WTC11 (cell line): Measurements from ENCODE around the gene STARD8. TPM values are rescaled to one million over a fixed set of nuclear protein-coding genes. Genes with fewer than 3 reads are reported as not detected.

Source experiments
- ATAC-seq: fragments of 200-7000 bp; cut with Tn5 transposase; 2 replicates; pipeline ENCODE4 v1.10.0; 2021; ENCODE audit warnings: mild to moderate bottlenecking, moderate library complexity
- CTCF ChIA-PET: fragments of 300-600 bp; sonication (Branson Sonifier 250); formaldehyde crosslinking; loops from one replicate; lab custom pipeline; 2021; ENCODE audit warnings: antibody characterized with exemption; lab: Charles Lee
- POLR2A ChIA-PET: fragments of 350-600 bp; sonication (Branson Sonifier 250); formaldehyde crosslinking; loops from one replicate; lab custom pipeline; 2021; ENCODE audit warnings: antibody characterized with exemption; lab: Charles Lee
- DNase-seq: peaks from one replicate; pipeline ENCODE4 v3.0.0; 2021; ENCODE audit warnings: low spot score
- H3K27ac Mint-ChIP-seq: 2 replicates; pipeline ENCODE4 v1.8.0; 2021; ENCODE audit warnings: mixed read lengths
- H3K27me3 Mint-ChIP-seq: 2 replicates; pipeline ENCODE4 v1.8.0; 2021; ENCODE audit warnings: low read depth, mild to moderate bottlenecking, moderate library complexity, mixed read lengths
- H3K36me3 Mint-ChIP-seq: 2 replicates; pipeline ENCODE4 v1.8.0; 2021; ENCODE audit warnings: mixed read lengths
- H3K4me1 Mint-ChIP-seq: 2 replicates; pipeline ENCODE4 v1.8.0; 2022; ENCODE audit warnings: mixed read lengths
- H3K4me3 Mint-ChIP-seq: 2 replicates; pipeline ENCODE4 v1.8.0; 2021; ENCODE audit warnings: mild to moderate bottlenecking, moderate library complexity, mixed read lengths
- H3K9me3 Mint-ChIP-seq: 2 replicates; pipeline ENCODE4 v1.8.0; 2021; ENCODE audit warnings: mixed read lengths
- CBFB ChIP-seq: sonication (generic); formaldehyde crosslinking; IDR thresholded peaks from 2 replicates; pipeline ENCODE4 v1.8.1; 2022; ENCODE audit warnings: mild to moderate bottlenecking, low read depth, missing genetic modification reagents
- CDX4 ChIP-seq: fragments of 250-450 bp; sonication (Bioruptor Pico); IDR thresholded peaks from 2 replicates; pipeline ENCODE4 v1.9.0; 2021; ENCODE audit warnings: moderate library complexity, mild to moderate bottlenecking, inconsistent platforms, borderline replicate concordance
- CREM ChIP-seq: sonication (generic); formaldehyde crosslinking; IDR thresholded peaks from 2 replicates; pipeline ENCODE4 v1.8.1; 2022; ENCODE audit warnings: mild to moderate bottlenecking, missing genetic modification reagents, moderate library complexity
- E2F1 ChIP-seq: sonication (generic); formaldehyde crosslinking; IDR thresholded peaks from 2 replicates; pipeline ENCODE4 v1.8.0; 2022; ENCODE audit warnings: mild to moderate bottlenecking, missing genetic modification reagents
- ESRRA ChIP-seq: sonication (generic); formaldehyde crosslinking; IDR thresholded peaks from 2 replicates; pipeline ENCODE4 v1.8.1; 2022; ENCODE audit warnings: mild to moderate bottlenecking, missing genetic modification reagents, borderline replicate concordance
- FOXJ3 ChIP-seq: sonication (generic); formaldehyde crosslinking; IDR thresholded peaks from 2 replicates; pipeline ENCODE4 v1.9.0; 2021; ENCODE audit warnings: missing genetic modification reagents, mild to moderate bottlenecking, borderline replicate concordance
- FOXP1 ChIP-seq: sonication (generic); formaldehyde crosslinking; IDR thresholded peaks from 2 replicates; pipeline ENCODE4 v1.8.0; 2022; ENCODE audit warnings: missing genetic modification reagents, mild to moderate bottlenecking, moderate library complexity, borderline replicate concordance
- HMGXB4 ChIP-seq: sonication (generic); formaldehyde crosslinking; IDR thresholded peaks from 2 replicates; pipeline ENCODE4 v1.8.1; 2023; ENCODE audit warnings: mild to moderate bottlenecking, moderate library complexity, missing genetic modification reagents
- IRF1 ChIP-seq: sonication (generic); formaldehyde crosslinking; IDR thresholded peaks from 2 replicates; pipeline ENCODE4 v1.8.0; 2023; ENCODE audit warnings: missing genetic modification reagents
- JUN ChIP-seq: sonication (generic); formaldehyde crosslinking; IDR thresholded peaks from 2 replicates; pipeline ENCODE4 v1.8.0; 2023; ENCODE audit warnings: mild to moderate bottlenecking, missing genetic modification reagents
- MAX ChIP-seq: sonication (generic); formaldehyde crosslinking; IDR thresholded peaks from 2 replicates; pipeline ENCODE4 v1.8.0; 2022; ENCODE audit warnings: mild to moderate bottlenecking, missing genetic modification reagents
- MXD4 ChIP-seq: fragments of 250-450 bp; sonication (Bioruptor Pico); IDR thresholded peaks from 2 replicates; pipeline ENCODE4 v1.8.0; 2021; ENCODE audit warnings: mild to moderate bottlenecking, moderate library complexity, borderline replicate concordance
- NFE2L1 ChIP-seq: sonication (generic); formaldehyde crosslinking; IDR thresholded peaks from 2 replicates; pipeline ENCODE4 v1.8.1; 2023; ENCODE audit warnings: missing genetic modification reagents
- PREB ChIP-seq: sonication (generic); formaldehyde crosslinking; IDR thresholded peaks from 2 replicates; pipeline ENCODE4 v1.8.1; 2022; ENCODE audit warnings: mild to moderate bottlenecking, missing genetic modification reagents, moderate library complexity, borderline replicate concordance
- PRRX2 ChIP-seq: fragments of 250-450 bp; sonication (Bioruptor Pico); IDR thresholded peaks from 2 replicates; pipeline ENCODE4 v1.8.0; 2021; ENCODE audit warnings: mild to moderate bottlenecking
- RELA ChIP-seq: sonication (generic); formaldehyde crosslinking; IDR thresholded peaks from 2 replicates; pipeline ENCODE4 v1.8.1; 2022; ENCODE audit warnings: missing genetic modification reagents, mild to moderate bottlenecking, borderline replicate concordance
- SMAD3 ChIP-seq: sonication (generic); formaldehyde crosslinking; IDR thresholded peaks from 2 replicates; pipeline ENCODE4 v1.8.0; 2022; ENCODE audit warnings: missing genetic modification reagents, mild to moderate bottlenecking, borderline replicate concordance
- SMAD4 ChIP-seq: sonication (generic); formaldehyde crosslinking; IDR thresholded peaks from 2 replicates; pipeline ENCODE4 v1.8.0; 2022; ENCODE audit warnings: mild to moderate bottlenecking, missing genetic modification reagents
- SP1 ChIP-seq: sonication (generic); formaldehyde crosslinking; conservative IDR thresholded peaks from 2 replicates; pipeline ENCODE4 v1.8.1; 2022; ENCODE audit warnings: missing genetic modification reagents
- TEAD1 ChIP-seq: sonication (generic); formaldehyde crosslinking; IDR thresholded peaks from 2 replicates; pipeline ENCODE4 v1.8.0; 2022; ENCODE audit warnings: mild to moderate bottlenecking, missing genetic modification reagents
- TEAD4 ChIP-seq: sonication (generic); formaldehyde crosslinking; IDR thresholded peaks from 2 replicates; pipeline ENCODE4 v1.8.0; 2022; ENCODE audit warnings: mild to moderate bottlenecking, missing genetic modification reagents
- TP53 ChIP-seq: sonication (generic); formaldehyde crosslinking; IDR thresholded peaks from 2 replicates; pipeline ENCODE4 v1.8.1; 2023; ENCODE audit warnings: mild to moderate bottlenecking, missing genetic modification reagents
- ZBTB21 ChIP-seq: sonication (generic); formaldehyde crosslinking; IDR thresholded peaks from 2 replicates; pipeline ENCODE4 v1.8.1; 2023; ENCODE audit warnings: mild to moderate bottlenecking, missing genetic modification reagents, borderline replicate concordance
- ZNF396 ChIP-seq: fragments of 250-450 bp; sonication (Bioruptor Pico); IDR thresholded peaks from 2 replicates; pipeline ENCODE4 v1.8.0; 2021; ENCODE audit warnings: mild to moderate bottlenecking, moderate library complexity, borderline replicate concordance
- ZNF423 ChIP-seq: fragments of 250-450 bp; sonication (Bioruptor Pico); IDR thresholded peaks from 2 replicates; pipeline ENCODE4 v2.1.2; 2022; ENCODE audit warnings: mild to moderate bottlenecking, moderate library complexity
- ZNF671 ChIP-seq: fragments of 250-450 bp; sonication (Bioruptor Pico); IDR thresholded peaks from 2 replicates; pipeline ENCODE4 v1.8.0; 2021; ENCODE audit warnings: mild to moderate bottlenecking
- total RNA-seq: library from RNA; stranded (reverse); gene quantifications from 3 replicates; pipeline ENCODE4 v1.2.3, GENCODE V29; 2021

Gene STARD8
- total RNA-seq, 1 experiment from 2014 or later, result 8.5 TPM

- no peak for TF ChIP-seq RELA (CRISPR knock-in tag)
Observed at GRCh38 chrX:68672581-68673318, 25.3 kb downstream of the STARD8 start (continued).

- ATAC-seq (no peak), DNase-seq (no peak)
- Mint-ChIP-seq H3K27ac (no peak overlapping the region), H3K4me3 (no peak overlapping the region), H3K27me3 (no peaks in the 10 kb centered on the region), H3K36me3 (no peaks in the 10 kb centered on the region), H3K9me3 (0 out of 2 replicates have a peak, but pooled peaks cover 3% of the 10 kb centered on the region), H3K4me1 (peaks cover 64% of the 10 kb centered on the region)
- ChIA-PET POLR2A (no interaction called here), CTCF (interaction anchor here (1.7 to 1.9 kb wide), 3 partner anchors 8 to 35 kb away, joined by 5 to 8 read pairs (median 5); no protein-coding TSS in a partner anchor)
- TF ChIP-seq IRF1 (no peak), FOXJ3 (CRISPR knock-in tag) (no peak), HMGXB4 (CRISPR knock-in tag) (no peak)
Observed at GRCh38 chrX:68675571-68675970, 28.1 kb downstream of the STARD8 start.

GRCh38 chrX:68676335-68676734 lies 28.9 kb downstream of the STARD8 start:
- POLR2A ChIA-PET, result no interaction called here
- Mint-ChIP-seq H3K27me3 (no peaks in the 10 kb centered on the region), H3K4me3 (no peak overlapping the region), H3K27ac (no peak overlapping the region), H3K4me1 (peaks cover 67% of the 10 kb centered on the region), H3K9me3 (no peaks in the 10 kb centered on the region), H3K36me3 (no peaks in the 10 kb centered on the region)
- TF ChIP-seq ESRRA, result no peak
- TF ChIP-seq SMAD3 (CRISPR knock-in tag), result no peak
- TF ChIP-seq MAX (CRISPR knock-in tag), result no peak
- no peak for TF ChIP-seq ZNF671 (CRISPR knock-in tag)
- no peak for TF ChIP-seq ZNF396 (CRISPR knock-in tag)
- no peak for TF ChIP-seq CBFB (CRISPR knock-in tag)
- no peak for TF ChIP-seq MXD4 (CRISPR knock-in tag)
- TF ChIP-seq PREB (CRISPR knock-in tag), result no peak
- no peak for TF ChIP-seq SP1
- DNase-seq (no peak), ATAC-seq (no peak)
- CTCF ChIA-PET, result interaction anchor here (1.0 to 1.9 kb wide), 4 partner anchors 9 to 34 kb away, joined by 3 to 8 read pairs (median 5); no protein-coding TSS in a partner anchor

GRCh38 chrX:68677998-68678397 lies 30.5 kb downstream of the STARD8 start:
- Mint-ChIP-seq H3K27ac (no peak overlapping the region), H3K36me3 (no peaks in the 10 kb centered on the region), H3K4me3 (no peak overlapping the region), H3K27me3 (no peaks in the 10 kb centered on the region; the same call in 1 of the 2 replicates), H3K4me1 (peaks cover 51% of the 10 kb centered on the region), H3K9me3 (no peaks in the 10 kb centered on the region)
- DNase-seq (no peak), ATAC-seq (peak; percentile 55)
- ChIA-PET POLR2A (interaction anchor here (0.6 kb wide), 1 partner anchor 39 kb away, joined by 3 read pairs; no protein-coding TSS in a partner anchor), CTCF (interaction anchor here (0.7 kb wide), 1 partner anchor 8 kb away, joined by 4 read pairs; no protein-coding TSS in a partner anchor)
- TF ChIP-seq CREM (CRISPR knock-in tag), result no peak
- no peak for TF ChIP-seq CBFB (CRISPR knock-in tag)
- TF ChIP-seq TP53 (CRISPR knock-in tag), result no peak
- TF ChIP-seq TEAD4 (CRISPR knock-in tag), result no peak
- TF ChIP-seq RELA (CRISPR knock-in tag), result no peak
- TF ChIP-seq E2F1 (CRISPR knock-in tag), result no peak
- no peak for TF ChIP-seq ZBTB21 (CRISPR knock-in tag)
- no peak for TF ChIP-seq PRRX2 (CRISPR knock-in tag)
- no peak for TF ChIP-seq NFE2L1 (CRISPR knock-in tag)
- no peak for TF ChIP-seq TEAD1 (CRISPR knock-in tag)
- no peak for TF ChIP-seq JUN (CRISPR knock-in tag)
- no peak for TF ChIP-seq FOXP1 (CRISPR knock-in tag)
- TF ChIP-seq SMAD4 (CRISPR knock-in tag), result no peak
- no peak for TF ChIP-seq SMAD3 (CRISPR knock-in tag)
- TF ChIP-seq ZNF423, result no peak
- no peak for TF ChIP-seq CDX4 (CRISPR knock-in tag)
